Hematopoietic multipotent progenitor cell treated with erythropoietin and hydrocortisone succinate and interleukin-3 and kit ligand, for 8 days (in vitro differentiated cells): Measurements from ENCODE around the gene TEF.

Experiments
- DNase-seq: peaks from one replicate; pipeline ENCODE4 v3.0.0-alpha.2; 2015

TEF gene

GRCh38 chr22:41381329-41382097, at the start of gene TEF:
TSS of gene TEF (plus strand) at chr22:41381942. CDS start at chr22:41382045, 103 bp downstream.
- peak; percentile 98 for DNase-seq

GRCh38 chr22:41332217-41332939, 49.4 kb upstream of the TEF start:
- DNase-seq: no peak

- no peak for DNase-seq
Measured at GRCh38 chr22:41333806-41334205, 47.9 kb upstream of the TEF start.

- no peak for DNase-seq
Measured at GRCh38 chr22:41334215-41334614, 47.5 kb upstream of the TEF start.

GRCh38 chr22:41334951-41335635, 46.6 kb upstream of the TEF start:
- DNase-seq: no peak

GRCh38 chr22:41338614-41339212, 43.0 kb upstream of the TEF start:
- no peak for DNase-seq

GRCh38 chr22:41339823-41340222, 41.9 kb upstream of the TEF start:
- no peak for DNase-seq

GRCh38 chr22:41340357-41340756, 41.4 kb upstream of the TEF start:
- no peak for DNase-seq

GRCh38 chr22:41341012-41341411, 40.7 kb upstream of the TEF start:
- DNase-seq: no peak

GRCh38 chr22:41341990-41342389, 39.8 kb upstream of the TEF start:
- no peak for DNase-seq

GRCh38 chr22:41343300-41343699, 38.4 kb upstream of the TEF start:
- DNase-seq: no peak

- no peak for DNase-seq
Measured at GRCh38 chr22:41343717-41344116, 38.0 kb upstream of the TEF start.

GRCh38 chr22:41344189-41344788, 37.5 kb upstream of the TEF start:
- no peak for DNase-seq

GRCh38 chr22:41345807-41346335, 35.9 kb upstream of the TEF start:
- DNase-seq: no peak

GRCh38 chr22:41347066-41347859, 34.5 kb upstream of the TEF start:
- DNase-seq: no peak

- DNase-seq: no peak
Measured at GRCh38 chr22:41348964-41349484, 32.7 kb upstream of the TEF start.

- peak; percentile 21 for DNase-seq
Measured at GRCh38 chr22:41350087-41350486, 31.7 kb upstream of the TEF start.

GRCh38 chr22:41351011-41351410, 30.7 kb upstream of the TEF start:
- no peak for DNase-seq

- DNase-seq: no peak
Measured at GRCh38 chr22:41352058-41352457, 29.7 kb upstream of the TEF start.

GRCh38 chr22:41353862-41354575, 27.7 kb upstream of the TEF start:
- no peak for DNase-seq

GRCh38 chr22:41354979-41355378, 26.8 kb upstream of the TEF start:
- no peak for DNase-seq
